ENCODE results near the gene TGM3.
A peak's percentile ranks its signal among the peaks of the same experiment; 100 is the strongest.
"Not testable (repeated sequence)": the region's sequence is repeated elsewhere in the genome, so short reads cannot be mapped to it uniquely, and the experiment has no call there.

TGM3 gene

GRCh38 chr20:2295886-2296515 lies at the start of gene TGM3:
Gene TGM3 (plus strand): TSS chr20:2296001. CDS start chr20:2296064, 63 bp downstream.
- DNase-seq (ENCODE audit: low spot score), result no peak

- DNase-seq (ENCODE audit: low spot score), result no peak
These were observed 49.7 kb upstream of the TGM3 start for GRCh38 chr20:2246069-2246491.

- no peak for DNase-seq (ENCODE audit: low spot score)
These were observed 47.0 kb upstream of the TGM3 start for GRCh38 chr20:2248837-2249236.

- no peak for DNase-seq (ENCODE audit: low spot score)
These were observed 45.9 kb upstream of the TGM3 start for GRCh38 chr20:2249935-2250334.

- DNase-seq (ENCODE audit: low spot score), result no peak
These were observed 43.3 kb upstream of the TGM3 start for GRCh38 chr20:2252419-2252997.

- DNase-seq (ENCODE audit: low spot score), result no peak
These were observed 42.5 kb upstream of the TGM3 start for GRCh38 chr20:2253256-2253655.

GRCh38 chr20:2254333-2254732 lies 41.5 kb upstream of the TGM3 start:
- no peak for DNase-seq (ENCODE audit: low spot score)

- no peak for DNase-seq (ENCODE audit: low spot score)
These were observed 39.8 kb upstream of the TGM3 start for GRCh38 chr20:2255926-2256531.

GRCh38 chr20:2259731-2260130 lies 36.1 kb upstream of the TGM3 start:
- DNase-seq (ENCODE audit: low spot score), result no peak

- no peak for DNase-seq (ENCODE audit: low spot score)
These were observed 35.6 kb upstream of the TGM3 start for GRCh38 chr20:2260250-2260649.

- peak; percentile 43 for DNase-seq (ENCODE audit: low spot score)
These were observed 34.7 kb upstream of the TGM3 start for GRCh38 chr20:2261046-2261485.

GRCh38 chr20:2261629-2262028 lies 34.2 kb upstream of the TGM3 start:
- DNase-seq (ENCODE audit: low spot score), result no peak

- no peak for DNase-seq (ENCODE audit: low spot score)
These were observed 31.7 kb upstream of the TGM3 start for GRCh38 chr20:2264118-2264517.

- not testable (repeated sequence) for DNase-seq (ENCODE audit: low spot score)
These were observed 31.0 kb upstream of the TGM3 start for GRCh38 chr20:2264621-2265374.

GRCh38 chr20:2273634-2274302 lies 22.0 kb upstream of the TGM3 start:
- no peak for DNase-seq (ENCODE audit: low spot score)

GRCh38 chr20:2276015-2276414 lies 19.8 kb upstream of the TGM3 start:
- no peak for DNase-seq (ENCODE audit: low spot score)

GRCh38 chr20:2279253-2279779 lies 16.5 kb upstream of the TGM3 start:
- no peak for DNase-seq (ENCODE audit: low spot score)

- DNase-seq (ENCODE audit: low spot score), result no peak
These were observed 15.7 kb upstream of the TGM3 start for GRCh38 chr20:2280082-2280481.

- no peak for DNase-seq (ENCODE audit: low spot score)
These were observed 14.2 kb upstream of the TGM3 start for GRCh38 chr20:2281563-2281962.

GRCh38 chr20:2282181-2282580 lies 13.6 kb upstream of the TGM3 start:
- no peak for DNase-seq (ENCODE audit: low spot score)

- peak; percentile 47 for DNase-seq (ENCODE audit: low spot score)
These were observed 11.9 kb upstream of the TGM3 start for GRCh38 chr20:2283706-2284423.
